NCI-H2196 (cell line): ENCODE results near the gene COL18A1.
"Not testable (repeated sequence)": the region's sequence is repeated elsewhere in the genome, so short reads cannot be mapped to it uniquely, and the experiment has no call there.

Experiments used
- DNase-seq: peaks from one replicate; lab custom pipeline; 2025; ENCODE audit not compliant: unreplicated experiment; lab: John Stamatoyannopoulos, UW

COL18A1 gene

GRCh38 chr21:45515241-45516061, 110.5 kb downstream of the COL18A1 start:
- DNase-seq, result no peak

- DNase-seq, result no peak
These were observed 111.2 kb downstream of the COL18A1 start for GRCh38 chr21:45516071-45516670.

- DNase-seq, result no peak
These were observed 111.7 kb downstream of the COL18A1 start for GRCh38 chr21:45516671-45517151.

- DNase-seq, result no peak
These were observed 112.5 kb downstream of the COL18A1 start for GRCh38 chr21:45517249-45518065.

GRCh38 chr21:45518742-45519141, 113.8 kb downstream of the COL18A1 start:
- no peak for DNase-seq

GRCh38 chr21:45519182-45519581, 114.2 kb downstream of the COL18A1 start:
- no peak for DNase-seq

GRCh38 chr21:45521241-45521640, 116.3 kb downstream of the COL18A1 start:
- no peak for DNase-seq

- DNase-seq, result no peak
These were observed 117.4 kb downstream of the COL18A1 start for GRCh38 chr21:45522381-45522780.

- no peak for DNase-seq
These were observed 118.0 kb downstream of the COL18A1 start for GRCh38 chr21:45522986-45523385.

GRCh38 chr21:45523411-45524101, 118.6 kb downstream of the COL18A1 start:
- DNase-seq, result no peak

- no peak for DNase-seq
These were observed 119.8 kb downstream of the COL18A1 start for GRCh38 chr21:45524756-45525152.

GRCh38 chr21:45525153-45525909, 120.4 kb downstream of the COL18A1 start:
- no peak for DNase-seq

GRCh38 chr21:45525910-45526306, 120.9 kb downstream of the COL18A1 start:
- DNase-seq, result no peak

GRCh38 chr21:45527151-45527999, 122.4 kb downstream of the COL18A1 start:
- DNase-seq, result not testable (repeated sequence)

GRCh38 chr21:45528028-45528705, 123.2 kb downstream of the COL18A1 start:
- no peak for DNase-seq

GRCh38 chr21:45528981-45529784, 124.2 kb downstream of the COL18A1 start:
- no peak for DNase-seq

- DNase-seq, result no peak
These were observed 124.9 kb downstream of the COL18A1 start for GRCh38 chr21:45529785-45530422.
